ENCODE data around the gene C1orf167. TPM values are rescaled to one million over a fixed set of nuclear protein-coding genes. Genes with fewer than 3 reads are reported as not detected.

C1orf167 gene
- total RNA-seq, 1 experiment from 2014 or later: 0.39 TPM

- no peak for DNase-seq
- H4K5ac ChIP-seq (ENCODE audit: insufficient read length, low read depth, low read length): no peak overlapping the region
- no peak overlapping the region for H2AK5ac ChIP-seq (ENCODE audit: insufficient read length, low read length)
- Mint-ChIP-seq H3K9me3 (no peaks in the 10 kb centered on the region), H3K4me3 (no peak overlapping the region), H3K36me3 (ENCODE audit: insufficient read depth in 1 of 3, low read depth in 3 of 3) (peaks cover 18 to 42% (median 33%) of the 10 kb centered on the region in 3 experiments; a peak in 6 of 7 replicates), H3K4me1 (peaks cover 23 to 32% of the 10 kb centered on the region in 2 experiments), H3K27ac (0 out of 7 replicates have a peak overlapping the region, but pooled peaks of 1 of the 3 experiments have one; percentile 14), H3K27me3 (ENCODE audit: low read depth) (no peaks in the 10 kb centered on the region)
- WGBS (ENCODE audit: extremely low coverage, insufficient read length, low lambda C conversion rate): no CpG with 5 or more reads among the region's 9 CpGs
- H3K56ac ChIP-seq (ENCODE audit: insufficient read length, low read depth, low read length): no peak overlapping the region
- no peak overlapping the region for H2BK5ac ChIP-seq (ENCODE audit: insufficient read length, low read length)
- H3K4me2 ChIP-seq (ENCODE audit: insufficient read depth, insufficient read length, low read length): no peak overlapping the region
- no peak overlapping the region for H2AFZ ChIP-seq (ENCODE audit: low read length)
- H3T11ph ChIP-seq (ENCODE audit: low read length): no peak overlapping the region
- no peak overlapping the region for H4K91ac ChIP-seq (ENCODE audit: insufficient read length, low read depth, low read length)
- H3K79me2 ChIP-seq (ENCODE audit: insufficient read depth, low read length): no peaks in the 10 kb centered on the region
- no peak overlapping the region for H2BK120ac ChIP-seq (ENCODE audit: low read depth, low read length, poor library complexity, severe bottlenecking)
- no peak overlapping the region for H3K4ac ChIP-seq (ENCODE audit: low read depth, low read length)
- no peaks in the 10 kb centered on the region for H3K27me3 ChIP-seq (ENCODE audit: insufficient read depth, low read length)
- no peak overlapping the region for H4K8ac ChIP-seq (replicated peaks; ENCODE audit: insufficient read length, low read depth, low read length)
- peaks cover 10% of the 10 kb centered on the region for H3K23me2 ChIP-seq (ENCODE audit: insufficient read length, low read depth, low read length, poor library complexity, severe bottlenecking)
- H3K9ac ChIP-seq (ENCODE audit: extremely low read depth, insufficient read length, low read length): no peak overlapping the region
- no peaks in the 10 kb centered on the region for H3K79me1 ChIP-seq (ENCODE audit: insufficient read depth, low read depth, low read length, poor library complexity, severe bottlenecking)
- no peak overlapping the region for H2BK15ac ChIP-seq (ENCODE audit: low read depth, low read length)
- H3K23ac ChIP-seq (ENCODE audit: insufficient read length, low read depth, low read length): no peak overlapping the region
- H3K9me3 ChIP-seq (ENCODE audit: control insufficient read depth, low read depth, low read length): no peaks in the 10 kb centered on the region
- H3K14ac ChIP-seq (ENCODE audit: insufficient read depth, low read length): no peak overlapping the region
- H3K4me1 ChIP-seq (ENCODE audit: insufficient read depth, low read length): no peaks in the 10 kb centered on the region; the same call in 1 of the 2 replicates
- H2BK20ac ChIP-seq (ENCODE audit: low read depth, low read length, poor library complexity, severe bottlenecking): no peak overlapping the region
- H3K27ac ChIP-seq (ENCODE audit: insufficient read length, low read depth, low read length): no peak overlapping the region
- TF ChIP-seq CTCF (conservative IDR thresholded peaks at IDR 0.05): no peak
- no peaks in the 10 kb centered on the region for H4K20me1 ChIP-seq (ENCODE audit: control insufficient read depth, insufficient read depth, insufficient read length)
- no peak overlapping the region for H2BK12ac ChIP-seq (ENCODE audit: insufficient read length, low read depth, low read length)
- H3K18ac ChIP-seq (ENCODE audit: insufficient read length, low read depth, low read length): no peak overlapping the region
Measured at GRCh38 chr1:11799896-11800295, 37.9 kb downstream of the C1orf167 start.
